Neural cell (in vitro differentiated cells): ENCODE data around the gene GMPPB.

Experiments
- CTCF ChIP-seq: fragments of 450-650 bp; IDR thresholded peaks from 2 replicates; pipeline ENCODE4 v1.5.1; 2014; ENCODE audit warnings: antibody characterized with exemption, mild to moderate bottlenecking, moderate library complexity; ENCODE audit not compliant: poor library complexity, severe bottlenecking
- EZH2 ChIP-seq: fragments of 200-600, 300-800 bp; shearing (Covaris generic), sonication (generic); IDR thresholded peaks from 2 replicates; pipeline ENCODE4 v1.6.1; 2014; ENCODE audit warnings: antibody characterized with exemption, low read length, borderline replicate concordance, mild to moderate bottlenecking; ENCODE audit not compliant: insufficient read depth, poor library complexity, severe bottlenecking
- POLR2AphosphoS5 ChIP-seq: IDR thresholded peaks from 2 replicates; pipeline ENCODE4 v1.6.1; 2012
- RAD21 ChIP-seq: fragments of 450-650 bp; conservative IDR thresholded peaks from 2 replicates; pipeline ENCODE4 v1.6.1; 2014; ENCODE audit warnings: antibody characterized with exemption, mild to moderate bottlenecking, moderate library complexity
- REST ChIP-seq: IDR thresholded peaks from 2 replicates; pipeline ENCODE4 v1.6.1; 2012; ENCODE audit warnings: borderline replicate concordance

- TF ChIP-seq REST (no peak), CTCF (no peak), RAD21 (no peak), POLR2AphosphoS5 (no peak), EZH2 (no peak)
Observed at GRCh38 chr3:49769926-49770325, 46.2 kb upstream of the GMPPB start.
